C4-2B (cell line): ENCODE data around the gene ANLN.
"Not testable (repeated sequence)": the region's sequence is repeated elsewhere in the genome, so short reads cannot be mapped to it uniquely, and the experiment has no call there.

Experiments
- ZFX ChIP-seq: fragments of 450-650 bp; IDR thresholded peaks from 2 replicates; pipeline ENCODE4 v1.6.1; 2017
- TF ChIP-seq, protein P1 (sequence below): fragments of 450-650 bp; conservative IDR thresholded peaks from 2 replicates; pipeline ENCODE4 v1.5.1; 2017; ENCODE audit warnings: mild to moderate bottlenecking

DNA sequence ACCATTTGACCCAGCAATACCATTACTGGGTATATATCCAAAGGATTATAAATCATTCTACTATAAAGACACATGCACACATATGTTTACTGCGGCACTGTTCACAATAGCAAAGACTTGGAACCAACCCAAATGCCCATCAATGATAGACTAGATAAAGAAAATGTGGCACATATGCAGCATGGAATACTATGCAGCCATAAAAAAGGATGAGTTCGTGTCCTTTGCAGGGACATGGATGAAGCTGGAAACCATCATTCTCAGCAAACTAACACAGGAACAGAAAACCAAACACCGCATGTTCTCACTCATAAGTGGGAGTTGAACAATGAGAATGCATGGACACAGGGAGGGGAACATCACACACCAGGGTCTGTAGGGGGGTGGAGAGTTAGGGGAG, 6.4 kb upstream of the ANLN start:
- TF ChIP-seq, protein P1, sequence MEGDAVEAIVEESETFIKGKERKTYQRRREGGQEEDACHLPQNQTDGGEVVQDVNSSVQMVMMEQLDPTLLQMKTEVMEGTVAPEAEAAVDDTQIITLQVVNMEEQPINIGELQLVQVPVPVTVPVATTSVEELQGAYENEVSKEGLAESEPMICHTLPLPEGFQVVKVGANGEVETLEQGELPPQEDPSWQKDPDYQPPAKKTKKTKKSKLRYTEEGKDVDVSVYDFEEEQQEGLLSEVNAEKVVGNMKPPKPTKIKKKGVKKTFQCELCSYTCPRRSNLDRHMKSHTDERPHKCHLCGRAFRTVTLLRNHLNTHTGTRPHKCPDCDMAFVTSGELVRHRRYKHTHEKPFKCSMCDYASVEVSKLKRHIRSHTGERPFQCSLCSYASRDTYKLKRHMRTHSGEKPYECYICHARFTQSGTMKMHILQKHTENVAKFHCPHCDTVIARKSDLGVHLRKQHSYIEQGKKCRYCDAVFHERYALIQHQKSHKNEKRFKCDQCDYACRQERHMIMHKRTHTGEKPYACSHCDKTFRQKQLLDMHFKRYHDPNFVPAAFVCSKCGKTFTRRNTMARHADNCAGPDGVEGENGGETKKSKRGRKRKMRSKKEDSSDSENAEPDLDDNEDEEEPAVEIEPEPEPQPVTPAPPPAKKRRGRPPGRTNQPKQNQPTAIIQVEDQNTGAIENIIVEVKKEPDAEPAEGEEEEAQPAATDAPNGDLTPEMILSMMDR = not testable (repeated sequence)
- not testable (repeated sequence) for TF ChIP-seq ZFX
